SK-N-MC (cell line): ENCODE measurements around the gene MTG2.

Source experiments
- EZH2 ChIP-seq: fragments of 200-600 bp; sonication (generic); IDR thresholded peaks from one replicate; pipeline ENCODE4 v1.6.1; 2017; ENCODE audit warnings: antibody characterized with exemption
- FOXP2 ChIP-seq: optimal IDR thresholded peaks from 2 replicates; pipeline ENCODE3; 2011; ENCODE audit warnings: mild to moderate bottlenecking, moderate library complexity; ENCODE audit not compliant: insufficient read depth; ENCODE audit errors: extremely low read length, control extremely low read depth
- POLR2AphosphoS5 ChIP-seq: IDR thresholded peaks from 2 replicates; pipeline ENCODE4 v1.6.1; 2012; ENCODE audit warnings: mild to moderate bottlenecking, low read depth, low read length, borderline replicate concordance

DNA sequence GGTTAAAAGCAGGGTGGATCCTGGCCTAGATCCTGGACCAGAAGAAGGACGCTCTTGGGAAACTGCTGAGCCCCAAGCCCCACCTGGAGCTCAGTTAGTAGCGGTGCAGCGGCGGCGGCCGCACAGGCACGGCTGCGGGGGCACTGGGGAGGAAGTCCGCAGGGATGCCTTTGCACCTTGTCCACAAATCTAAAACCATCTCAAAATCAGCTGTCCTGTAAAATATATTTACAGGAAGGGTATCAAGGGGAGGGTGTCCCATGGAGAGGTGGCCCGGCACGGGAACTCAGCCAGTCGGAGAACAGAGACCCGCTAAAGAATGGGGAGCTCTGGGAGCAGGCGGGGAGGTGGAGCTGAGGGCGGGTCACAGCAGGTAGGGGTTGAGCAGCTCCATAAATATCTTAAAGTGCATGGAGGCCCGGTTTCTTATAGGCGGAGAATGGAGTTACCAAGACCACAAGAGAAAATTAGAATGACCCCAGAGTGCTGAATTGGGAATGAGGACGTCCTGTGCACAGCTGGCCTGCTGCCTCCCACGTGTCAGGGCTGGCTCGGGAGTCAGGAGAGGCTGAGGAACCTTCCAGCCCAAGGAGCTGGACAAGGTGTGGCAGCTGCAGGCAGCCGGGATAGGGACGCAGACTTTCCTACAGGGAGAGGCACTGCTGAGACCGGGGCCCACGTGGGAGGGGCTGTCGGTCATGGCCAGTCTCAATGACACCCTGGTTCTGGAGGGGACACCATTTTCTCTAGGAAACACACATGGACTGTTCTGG lies 8.0 kb downstream of the MTG2 start:
- TF ChIP-seq EZH2 = no peak
- no peak for TF ChIP-seq POLR2AphosphoS5
- TF ChIP-seq FOXP2 = no peak
